IPS-18c (cell line): ENCODE data around the gene GPC5.

Experiments used
- H3K4me3 ChIP-seq: 2 replicates; pipeline ENCODE4 v1.7.0; 2013; ENCODE audit warnings: low read depth, mild to moderate bottlenecking, low read length, moderate library complexity; ENCODE audit not compliant: insufficient read depth
- H3K9me3 ChIP-seq: one replicate; pipeline ENCODE4 v1.6.1; 2013; ENCODE audit warnings: mild to moderate bottlenecking, low read length, moderate library complexity; ENCODE audit not compliant: control insufficient read depth, insufficient read depth

The GPC5 gene

DNA sequence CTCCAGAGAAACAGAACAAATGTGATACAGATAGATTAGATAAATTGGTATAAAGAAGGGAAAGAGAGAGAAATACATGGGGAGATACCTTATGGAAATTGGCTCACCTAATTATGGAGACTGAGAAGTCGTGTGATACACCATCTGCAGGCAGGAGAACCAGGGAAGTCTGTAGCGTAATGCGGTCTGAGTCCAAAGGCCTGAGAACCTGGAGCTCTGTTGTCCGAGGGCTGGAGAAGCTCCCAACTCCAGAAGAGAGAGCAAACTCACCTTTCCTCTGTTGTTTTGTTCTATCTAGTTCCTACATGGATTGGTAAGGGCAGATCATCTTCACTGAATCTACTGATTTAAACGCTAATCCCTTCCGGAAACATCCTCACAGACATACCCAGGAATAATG is 1179.9 kb downstream of the GPC5 start:
- no peak overlapping the region for H3K4me3 ChIP-seq
- H3K9me3 ChIP-seq = peaks cover 3% of the 10 kb centered on the region

DNA sequence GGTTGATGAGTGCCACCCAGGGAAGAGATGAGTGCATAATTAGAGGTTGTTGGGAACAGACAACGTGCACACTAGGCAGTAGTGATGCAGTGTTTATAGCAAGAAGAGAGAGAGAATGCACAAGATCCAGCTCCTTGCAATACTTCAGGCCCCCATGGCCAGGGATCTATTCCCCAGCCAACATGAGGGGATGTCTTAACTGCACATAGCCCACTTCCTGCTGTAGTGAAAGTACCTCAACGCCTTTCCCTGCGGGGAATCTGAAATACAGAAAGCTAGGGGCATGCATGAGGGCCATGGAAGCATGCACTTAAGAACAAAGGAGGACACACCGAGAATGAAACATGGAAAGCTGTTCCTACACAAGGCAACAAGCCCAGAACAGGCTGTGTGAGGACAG is 1191.5 kb downstream of the GPC5 start:
- H3K4me3 ChIP-seq = no peak overlapping the region
- no peaks in the 10 kb centered on the region for H3K9me3 ChIP-seq

DNA sequence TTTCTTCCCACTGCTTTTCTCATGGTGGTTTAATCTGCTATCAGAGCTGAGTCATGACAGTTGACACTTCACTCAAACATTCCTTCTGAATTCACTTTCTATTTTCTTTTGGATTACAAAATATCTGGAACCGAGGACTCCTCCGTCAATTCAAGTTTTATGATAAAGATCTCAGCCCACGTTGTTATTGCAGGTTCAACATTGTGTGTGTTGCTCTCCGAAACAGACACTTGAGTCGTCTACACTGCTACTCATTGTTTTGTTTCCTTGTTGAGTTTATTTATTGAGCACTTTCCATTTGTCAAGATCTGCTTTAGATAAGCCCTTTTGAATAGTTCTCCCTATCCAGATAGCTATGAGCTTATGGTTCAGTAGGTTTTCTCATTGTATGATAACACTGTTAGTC is 1192.1 kb downstream of the GPC5 start:
- H3K9me3 ChIP-seq = no peaks in the 10 kb centered on the region
- H3K4me3 ChIP-seq = no peak overlapping the region

DNA sequence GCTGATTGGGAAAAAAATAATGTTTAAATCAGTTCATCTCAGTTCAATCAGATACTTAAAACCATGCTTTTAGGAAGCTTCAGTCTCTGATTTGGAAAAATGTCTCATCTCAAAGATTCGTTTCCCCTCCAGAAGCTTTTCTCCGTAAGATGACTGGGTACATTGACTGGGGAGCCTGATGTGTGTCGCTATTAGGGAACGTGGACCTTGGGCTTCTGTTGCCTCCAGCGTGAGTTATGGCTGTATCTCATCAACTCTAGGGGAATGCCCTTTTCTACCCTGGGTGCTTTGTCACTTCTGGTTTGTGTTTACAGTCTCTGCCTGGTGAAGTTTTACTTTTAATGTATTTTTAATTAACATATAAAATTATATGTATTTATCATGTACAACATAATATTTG is 1192.7 kb downstream of the GPC5 start:
- Histone ChIP-seq H3K4me3 (no peak overlapping the region), H3K9me3 (no peaks in the 10 kb centered on the region)

DNA sequence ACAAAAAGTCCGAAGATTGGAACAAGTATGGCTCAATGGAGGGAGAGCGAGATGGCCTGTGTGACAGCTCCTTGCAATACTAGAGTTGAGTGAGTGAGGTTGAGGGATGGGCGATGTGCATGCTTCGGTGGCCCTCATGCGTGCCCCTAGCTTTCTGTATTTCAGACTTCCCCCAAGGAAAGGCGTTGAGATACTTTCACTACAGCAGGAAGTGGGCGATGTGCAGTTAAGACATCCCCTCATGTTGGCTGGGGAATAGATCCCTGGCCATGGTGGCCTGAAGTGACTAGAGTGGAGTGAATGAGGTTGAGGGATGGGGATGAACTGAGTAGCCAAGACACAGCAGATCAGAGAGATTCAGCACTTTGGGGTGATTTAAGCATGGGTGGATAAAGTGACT is 1194.3 kb downstream of the GPC5 start:
- Histone ChIP-seq H3K4me3 (no peak overlapping the region), H3K9me3 (no peaks in the 10 kb centered on the region)

DNA sequence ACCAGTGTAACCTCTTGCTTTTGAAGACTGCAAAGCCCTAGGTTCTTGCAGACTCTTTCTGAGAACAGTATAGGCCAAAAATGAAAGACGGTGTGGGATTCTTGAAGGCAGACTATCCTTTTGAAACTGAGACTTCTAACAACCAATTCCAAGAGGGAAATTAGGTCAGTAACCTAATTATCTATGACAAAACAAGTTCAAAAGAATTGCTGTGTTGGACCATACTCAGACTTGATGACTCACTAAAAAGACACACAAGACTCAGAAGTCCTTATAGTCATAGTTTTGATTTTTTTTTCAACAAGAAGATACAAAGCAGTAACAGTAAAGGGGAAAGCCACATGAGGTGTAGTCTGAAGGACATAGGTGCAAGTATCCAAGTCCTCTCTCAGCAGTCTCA is 1204.1 kb downstream of the GPC5 start:
- H3K9me3 ChIP-seq = no peaks in the 10 kb centered on the region
- H3K4me3 ChIP-seq = no peak overlapping the region

DNA sequence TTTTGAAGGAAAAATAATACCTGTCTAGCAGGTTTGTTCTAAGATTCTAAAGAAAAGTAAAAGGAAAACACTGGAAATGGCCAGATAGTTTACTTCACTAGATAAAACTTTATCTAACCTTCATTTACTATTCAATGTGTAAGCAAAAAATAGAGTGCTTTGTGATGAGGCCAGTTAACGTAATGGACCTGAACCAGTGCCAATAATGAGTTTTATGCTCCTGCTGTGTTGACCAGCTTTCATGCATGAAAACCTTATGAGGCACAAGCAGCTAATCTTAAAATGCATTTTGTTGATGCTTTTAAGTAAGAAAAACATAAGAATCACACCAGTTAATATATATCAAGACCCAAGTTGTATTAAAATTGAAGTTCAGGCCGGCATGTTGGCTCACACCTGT is 1211.0 kb downstream of the GPC5 start:
- Histone ChIP-seq H3K4me3 (no peak overlapping the region), H3K9me3 (no peaks in the 10 kb centered on the region)

DNA sequence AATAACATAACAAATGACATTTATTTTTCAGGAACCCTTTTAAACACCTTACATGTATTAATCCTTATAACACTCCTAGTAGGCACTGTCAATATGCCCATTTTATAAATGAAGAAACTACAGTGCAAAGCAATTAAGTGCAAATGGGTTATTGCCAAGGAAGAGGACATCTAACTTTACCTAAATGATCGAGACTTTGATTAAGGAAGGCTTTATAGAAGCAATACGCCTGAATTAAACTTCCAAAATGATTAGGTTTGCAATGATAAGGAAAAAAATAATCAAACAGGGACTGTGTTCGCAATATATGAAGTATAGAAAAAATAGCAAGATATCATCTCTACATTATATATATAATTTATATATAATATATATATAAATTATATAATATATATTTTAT is 1214.5 kb downstream of the GPC5 start:
- no peak overlapping the region for H3K4me3 ChIP-seq
- no peaks in the 10 kb centered on the region for H3K9me3 ChIP-seq

DNA sequence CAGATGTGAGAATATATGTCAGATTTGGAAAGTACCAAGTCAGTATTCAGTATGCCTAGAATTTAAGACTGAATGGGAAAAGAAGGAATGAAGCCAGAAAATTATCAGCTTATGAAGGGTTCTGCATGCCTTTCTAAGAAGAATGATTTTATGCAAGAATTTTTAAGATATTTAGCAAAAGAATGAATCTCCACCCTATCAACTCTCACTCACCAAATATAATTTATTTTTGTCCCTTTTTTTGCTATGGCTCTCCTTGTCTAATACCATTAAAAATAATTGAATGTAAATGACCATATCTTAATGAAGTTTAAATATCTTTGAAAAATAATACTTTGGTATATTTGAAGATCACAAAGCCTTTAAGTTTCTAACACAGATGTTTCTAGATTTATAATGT is 1215.5 kb downstream of the GPC5 start:
- Histone ChIP-seq H3K9me3 (no peaks in the 10 kb centered on the region), H3K4me3 (no peak overlapping the region)

DNA sequence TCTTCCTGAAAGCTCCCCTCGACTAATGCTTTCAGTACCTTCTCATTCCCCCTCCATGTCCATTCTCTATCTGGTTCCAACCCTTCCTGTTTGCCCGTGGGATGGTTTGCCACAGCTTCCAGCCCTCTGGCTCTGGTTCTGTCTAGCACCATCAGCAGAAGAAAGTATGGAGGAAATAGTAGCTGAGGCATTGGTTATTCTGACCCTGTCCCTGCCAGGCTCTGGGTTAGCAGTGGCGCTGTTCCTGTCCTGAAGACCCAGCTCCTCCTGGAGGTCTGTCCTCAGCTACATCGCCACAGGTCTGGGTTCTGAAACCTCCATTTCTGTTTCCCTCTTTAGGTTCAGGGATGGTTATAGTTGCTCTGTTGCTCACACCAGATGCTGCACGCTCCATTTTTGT is 1223.6 kb downstream of the GPC5 start:
- Histone ChIP-seq H3K9me3 (no peaks in the 10 kb centered on the region), H3K4me3 (no peak overlapping the region)

DNA sequence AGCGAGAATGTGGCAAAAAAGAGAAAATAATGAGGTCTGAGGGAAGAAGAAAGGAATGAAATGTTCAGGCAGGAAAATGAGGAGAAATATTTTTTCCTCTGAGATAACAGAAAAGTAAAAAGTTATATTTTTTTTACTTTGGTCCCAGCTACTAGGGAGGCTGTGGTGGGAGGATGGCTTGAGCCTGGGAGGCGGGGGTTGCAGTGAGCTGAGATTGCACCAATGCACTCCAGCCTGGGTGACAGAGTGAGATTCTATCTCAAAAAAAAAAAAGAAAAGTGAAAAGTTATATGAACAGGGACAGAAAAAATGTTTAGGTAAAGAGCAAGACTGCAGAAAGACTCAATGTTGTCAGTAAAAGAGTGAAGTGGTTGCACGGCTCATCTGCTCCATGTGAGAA is 1224.5 kb downstream of the GPC5 start:
- no peak overlapping the region for H3K4me3 ChIP-seq
- H3K9me3 ChIP-seq = no peaks in the 10 kb centered on the region

DNA sequence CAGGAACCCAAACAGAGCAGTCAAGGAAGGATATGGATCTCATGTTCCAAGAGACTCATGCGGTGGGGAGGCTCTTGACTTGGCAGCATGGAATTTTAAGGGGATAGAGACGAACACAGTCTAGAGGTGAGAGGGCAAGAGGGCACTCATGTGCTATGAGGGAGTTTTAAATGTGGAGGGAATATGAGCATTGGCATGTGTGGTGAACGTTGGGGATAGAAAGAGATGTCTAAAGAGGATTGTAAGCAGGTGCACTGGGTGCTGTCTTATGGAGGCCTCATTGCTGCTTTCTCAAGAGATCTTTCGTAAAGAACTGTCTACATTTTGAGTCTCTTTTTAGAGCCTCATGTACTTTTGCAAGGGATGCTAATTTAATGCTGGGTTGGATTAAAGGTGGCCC is 1227.9 kb downstream of the GPC5 start:
- no peaks in the 10 kb centered on the region for H3K9me3 ChIP-seq
- H3K4me3 ChIP-seq = no peak overlapping the region

DNA sequence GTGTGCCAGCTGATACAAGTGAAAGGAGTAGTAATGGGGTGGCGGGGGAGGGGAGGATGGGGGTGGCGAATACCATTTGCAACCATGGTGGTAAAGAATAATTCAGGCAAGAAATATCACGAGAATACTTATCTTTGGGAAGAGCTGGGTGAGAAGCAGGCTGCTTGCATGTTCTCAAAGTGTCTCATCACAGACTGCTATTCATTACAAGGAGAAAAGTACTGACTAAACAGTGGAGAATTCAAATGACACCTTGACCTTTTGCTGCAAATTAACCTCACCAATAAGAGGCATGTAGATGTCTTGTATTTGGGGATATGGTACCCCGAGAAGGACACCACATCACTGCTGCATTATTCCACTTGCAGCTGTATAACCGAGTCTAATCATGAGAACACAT is 1242.5 kb downstream of the GPC5 start:
- H3K4me3 ChIP-seq = no peak overlapping the region
- H3K9me3 ChIP-seq = no peaks in the 10 kb centered on the region

DNA sequence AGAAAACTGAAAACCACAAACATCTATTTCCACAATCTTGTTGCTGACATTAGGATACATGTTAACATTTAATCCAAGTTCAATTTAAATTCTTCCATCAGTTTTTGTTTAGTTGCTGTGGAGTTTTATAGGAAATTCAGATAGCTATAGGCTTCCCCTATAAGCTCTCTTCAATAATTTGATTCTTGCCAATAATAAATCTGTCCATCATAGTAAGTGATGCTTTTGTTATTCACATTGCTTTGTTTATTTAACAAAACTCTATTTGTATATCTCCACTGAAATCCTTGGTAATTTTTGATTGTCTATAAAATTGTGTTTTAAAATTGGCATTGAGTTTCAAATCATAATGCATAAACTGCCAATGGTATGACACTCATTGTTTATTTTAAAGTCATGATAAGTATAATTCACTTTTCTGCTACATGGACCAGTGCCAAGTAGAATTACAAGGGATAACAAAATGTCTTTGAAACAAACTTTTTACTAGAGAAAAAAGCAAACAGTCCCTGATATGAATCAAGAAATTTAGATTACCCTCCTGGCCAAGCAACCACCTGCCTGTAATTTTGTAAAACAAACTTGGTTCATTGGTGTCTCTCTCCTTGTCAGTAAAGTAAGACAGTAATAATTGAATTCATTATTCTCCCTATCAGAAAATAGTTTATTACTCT is 1250.9 kb downstream of the GPC5 start:
- Histone ChIP-seq H3K9me3 (no peaks in the 10 kb centered on the region), H3K4me3 (no peak overlapping the region)

DNA sequence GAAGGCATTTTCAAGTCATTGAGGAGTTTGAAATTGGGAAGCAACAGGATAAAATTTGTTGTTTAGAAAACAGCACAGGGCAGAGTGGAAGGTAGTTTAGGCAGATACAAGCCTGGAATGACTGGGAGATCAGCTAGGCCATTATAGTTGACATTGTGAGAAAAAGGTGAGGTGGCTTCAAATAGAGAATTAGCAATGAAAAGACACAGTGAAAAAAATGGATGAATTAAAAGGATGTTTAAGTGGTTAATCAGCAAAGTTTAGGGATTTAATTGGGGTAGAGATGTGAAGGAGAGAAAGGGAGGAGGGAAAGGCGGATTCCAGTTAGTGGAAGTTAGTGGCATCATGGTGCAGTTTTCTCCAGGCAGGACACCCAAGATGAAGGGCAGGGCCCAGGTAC is 1257.7 kb downstream of the GPC5 start:
- Histone ChIP-seq H3K4me3 (no peak overlapping the region), H3K9me3 (no peaks in the 10 kb centered on the region)

DNA sequence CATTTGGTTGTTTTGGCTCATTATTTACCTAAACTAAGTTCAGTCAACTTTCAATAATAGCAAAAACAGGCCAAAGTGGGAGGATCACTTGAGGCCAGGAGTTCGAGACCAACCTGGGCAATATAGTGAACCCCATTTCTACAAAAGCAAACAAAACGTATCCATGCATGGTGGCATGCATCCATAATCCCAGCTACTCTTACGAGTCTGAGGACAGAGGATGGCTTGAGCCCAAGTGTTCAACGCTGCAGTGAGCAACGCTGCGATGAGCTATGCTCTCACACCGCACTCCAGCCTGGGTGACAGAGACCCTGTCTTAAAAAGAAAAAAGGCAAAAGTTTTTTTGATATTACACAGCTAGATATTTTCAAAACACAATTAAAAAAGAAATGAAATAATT is 1258.2 kb downstream of the GPC5 start:
- no peaks in the 10 kb centered on the region for H3K9me3 ChIP-seq
- H3K4me3 ChIP-seq = no peak overlapping the region

DNA sequence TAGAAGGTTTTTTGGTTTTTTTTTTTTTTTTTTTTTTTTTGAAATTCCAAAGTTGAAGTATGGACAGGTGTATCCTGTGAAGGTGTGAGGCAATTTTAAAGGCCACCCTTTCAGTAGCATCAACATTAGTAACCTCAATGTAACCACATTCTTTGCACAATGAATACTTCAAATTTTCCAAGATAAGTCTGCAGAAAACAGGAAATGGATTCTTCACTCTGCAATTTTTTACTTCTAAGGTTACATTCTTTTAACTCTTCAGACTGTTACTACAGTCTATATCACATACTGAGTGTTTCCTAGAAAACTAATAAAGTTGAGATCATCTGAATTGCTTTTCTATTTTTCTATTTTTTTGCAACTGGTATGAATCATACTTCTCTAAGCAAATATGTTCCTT is 1259.1 kb downstream of the GPC5 start:
- Histone ChIP-seq H3K9me3 (no peaks in the 10 kb centered on the region), H3K4me3 (no peak overlapping the region)

DNA sequence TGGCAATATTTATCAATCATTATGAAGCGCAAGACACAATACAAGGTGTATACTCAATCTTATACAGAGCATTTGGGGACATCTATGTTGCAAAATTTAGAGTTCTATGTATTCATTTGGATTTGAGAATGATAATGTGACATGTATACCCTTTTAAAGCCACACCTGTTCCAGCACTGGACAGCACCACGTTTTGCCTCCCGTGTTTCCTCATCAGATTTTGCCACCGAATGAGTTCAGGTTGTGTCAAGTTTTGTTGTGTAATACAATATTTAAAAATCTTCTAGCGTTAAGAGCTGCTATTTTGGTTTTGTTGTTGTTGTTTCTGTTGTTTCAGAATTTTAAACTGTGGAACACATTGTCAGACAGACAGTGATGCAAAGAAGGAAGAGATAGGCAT is 1259.9 kb downstream of the GPC5 start:
- Histone ChIP-seq H3K9me3 (no peaks in the 10 kb centered on the region), H3K4me3 (no peak overlapping the region)

DNA sequence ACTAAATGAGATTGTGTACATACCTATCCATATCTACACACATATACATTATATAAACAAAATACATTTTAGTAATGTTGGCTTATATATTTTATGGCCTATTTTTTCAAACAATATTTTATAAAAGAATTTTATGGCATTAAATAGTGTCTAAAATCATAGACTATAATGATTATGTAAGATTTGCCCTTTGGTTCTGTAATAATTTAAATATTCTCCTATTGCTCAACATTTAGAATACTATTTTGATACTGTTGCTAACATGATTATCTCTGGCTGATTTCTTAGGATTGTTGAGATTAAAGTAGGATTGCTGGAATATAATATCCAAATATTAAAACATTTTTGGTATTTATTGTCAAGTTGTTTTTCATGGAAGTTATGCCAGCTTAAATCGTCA is 1263.0 kb downstream of the GPC5 start:
- no peak overlapping the region for H3K4me3 ChIP-seq
- no peaks in the 10 kb centered on the region for H3K9me3 ChIP-seq
